IMR-90 (cell line): ENCODE results near the gene KLHL25. TPM values are rescaled to one million over a fixed set of nuclear protein-coding genes. Genes with fewer than 3 reads are reported as not detected.

Experiments
- ATAC-seq: fragments of 200-7000 bp; cut with Tn5 transposase; 2 replicates; pipeline ENCODE4 v1.9.1; 2020; ENCODE audit warnings: low read depth, mild to moderate bottlenecking, moderate library complexity
- BruUV-seq: library from RNA; stranded (reverse); fragments of 400-500 nt; replicated peaks from 2 replicates; lab custom pipeline; 2021; lab: Mats Ljungman, UMichigan
- CTCF ChIA-PET: fragments of 300-600 bp; formaldehyde crosslinking; extraction: SDS; loops from one replicate; lab custom pipeline; 2021; ENCODE audit warnings: antibody characterized with exemption; lab: Yijun Ruan, JAX
- POLR2A ChIA-PET: fragments of 300-600 bp; sonication (Branson Sonifier 250); formaldehyde crosslinking; loops from one replicate; lab custom pipeline; 2022; ENCODE audit warnings: antibody characterized with exemption; ENCODE audit not compliant: unreplicated experiment; lab: Charles Lee
- DNase-seq: peaks from one replicate; pipeline ENCODE4 v3.0.0; 2013
- H2AFZ ChIP-seq: replicated peaks from 2 replicates; pipeline ENCODE3; 2013; ENCODE audit warnings: low read length, mild to moderate bottlenecking; ENCODE audit not compliant: poor library complexity
- H2AK5ac ChIP-seq: 2 replicates; pipeline ENCODE4 v1.6.1; 2013; ENCODE audit warnings: low read depth, low read length, inconsistent platforms
- H2AK9ac ChIP-seq: replicated peaks from 2 replicates; pipeline ENCODE3; 2013; ENCODE audit warnings: mild to moderate bottlenecking, low read depth, low read length, moderate library complexity; ENCODE audit not compliant: poor library complexity
- H2BK120ac ChIP-seq: 2 replicates; pipeline ENCODE4 v1.6.1; 2013; ENCODE audit warnings: low read depth, low read length, inconsistent platforms
- H2BK15ac ChIP-seq: 3 replicates; pipeline ENCODE4 v1.6.1; 2013; ENCODE audit warnings: low read depth, low read length, inconsistent platforms
- H2BK20ac ChIP-seq: 2 replicates; pipeline ENCODE4 v1.6.1; 2013; ENCODE audit warnings: low read depth, mild to moderate bottlenecking, inconsistent platforms, low read length, moderate library complexity
- H2BK5ac ChIP-seq: 2 replicates; pipeline ENCODE4 v1.6.1; 2013; ENCODE audit warnings: mild to moderate bottlenecking, low read depth, low read length, inconsistent platforms; ENCODE audit not compliant: poor library complexity, severe bottlenecking
- H3K14ac ChIP-seq: replicated peaks from 2 replicates; pipeline ENCODE4 v1.6.1; 2013; ENCODE audit warnings: low read depth, low read length, inconsistent platforms
- H3K18ac ChIP-seq: 2 replicates; pipeline ENCODE4 v1.6.1; 2013; ENCODE audit warnings: low read depth, low read length, control low read depth
- H3K23ac ChIP-seq: 2 replicates; pipeline ENCODE4 v1.6.1; 2013; ENCODE audit warnings: low read depth, low read length, inconsistent platforms
- H3K27ac ChIP-seq: 2 replicates; pipeline ENCODE4 v1.5.1; 2013; ENCODE audit warnings: mild to moderate bottlenecking, control low read depth, low read length; ENCODE audit not compliant: insufficient read depth
- H3K27me3 ChIP-seq: 2 replicates; pipeline ENCODE4 v1.6.1; 2013; ENCODE audit warnings: low read length; ENCODE audit not compliant: control insufficient read depth, insufficient read depth
- H3K36me3 ChIP-seq: 2 replicates; pipeline ENCODE4 v1.6.1; 2013; ENCODE audit warnings: low read length, mixed read lengths; ENCODE audit not compliant: control insufficient read depth, insufficient read depth
- H3K4ac ChIP-seq: 2 replicates; pipeline ENCODE4 v1.6.1; 2013; ENCODE audit warnings: low read depth, low read length, inconsistent platforms
- H3K4me1 ChIP-seq: 2 replicates; pipeline ENCODE4 v1.6.1; 2013; ENCODE audit warnings: low read length, mixed read lengths; ENCODE audit not compliant: control insufficient read depth, insufficient read depth
- H3K4me2 ChIP-seq: 2 replicates; pipeline ENCODE4 v1.6.1; 2013; ENCODE audit warnings: low read depth, mild to moderate bottlenecking, control low read depth, low read length, moderate library complexity
- H3K4me3 ChIP-seq: 2 replicates; pipeline ENCODE4 v1.5.1; 2013; ENCODE audit warnings: low read depth, mild to moderate bottlenecking, control low read depth, low read length, moderate library complexity; ENCODE audit not compliant: insufficient read depth
- H3K56ac ChIP-seq: 2 replicates; pipeline ENCODE4 v1.6.1; 2013; ENCODE audit warnings: low read length, inconsistent platforms; ENCODE audit not compliant: insufficient read depth; ENCODE audit errors: extremely low read depth
- H3K79me1 ChIP-seq, 2 experiments: 2 replicates each; pipeline ENCODE4 v1.6.1; 2013; ENCODE audit warnings: low read length in 2 of 2, inconsistent platforms in 1 of 2, low read depth in 1 of 2
- H3K9ac ChIP-seq: 2 replicates; pipeline ENCODE4 v1.6.1; 2013; ENCODE audit warnings: low read depth, low read length, control low read depth
- H3K9me1 ChIP-seq: 2 replicates; pipeline ENCODE4 v1.6.1; 2013; ENCODE audit warnings: low read length, inconsistent platforms; ENCODE audit not compliant: insufficient read depth
- H3K9me3 ChIP-seq: 2 replicates; pipeline ENCODE4 v1.6.1; 2013; ENCODE audit warnings: low read length; ENCODE audit not compliant: control insufficient read depth, insufficient read depth
- H4K20me1 ChIP-seq: 2 replicates; pipeline ENCODE4 v1.6.1; 2013; ENCODE audit warnings: low read length, inconsistent platforms; ENCODE audit not compliant: insufficient read depth
- H4K5ac ChIP-seq: 2 replicates; pipeline ENCODE4 v1.6.1; 2013; ENCODE audit warnings: mild to moderate bottlenecking, low read depth, low read length, control low read depth
- H4K8ac ChIP-seq, 2 experiments: 2 replicates each; pipeline ENCODE4 v1.6.1; 2013; ENCODE audit warnings: low read depth in 2 of 2, low read length in 2 of 2, control low read depth in 1 of 2, inconsistent platforms in 1 of 2
- H4K91ac ChIP-seq: 2 replicates; pipeline ENCODE4 v1.6.1; 2013; ENCODE audit warnings: low read depth, low read length, inconsistent platforms; ENCODE audit not compliant: insufficient read depth
- BHLHE40 ChIP-seq: fragments of 150-350 bp; IDR thresholded peaks from 2 replicates; pipeline ENCODE4 v1.6.1; 2016; ENCODE audit warnings: mild to moderate bottlenecking, low read depth, low read length
- CEBPB ChIP-seq: IDR thresholded peaks from 2 replicates; pipeline ENCODE4 v1.6.1; 2012; ENCODE audit warnings: low read depth, low read length, improper control_type of control experiment
- CHD1 ChIP-seq: IDR thresholded peaks from 2 replicates; pipeline ENCODE4 v1.6.1; 2012; ENCODE audit warnings: low read depth, low read length, improper control_type of control experiment
- FOS ChIP-seq: fragments of 150-350 bp; IDR thresholded peaks from 2 replicates; pipeline ENCODE4 v1.6.1; 2016; ENCODE audit warnings: low read depth, low read length
- MAFK ChIP-seq: IDR thresholded peaks from 2 replicates; pipeline ENCODE4 v1.6.1; 2012; ENCODE audit warnings: low read depth, low read length, improper control_type of control experiment
- MAZ ChIP-seq: IDR thresholded peaks from 2 replicates; pipeline ENCODE4 v1.6.1; 2012; ENCODE audit warnings: low read depth, mild to moderate bottlenecking, low read length, improper control_type of control experiment, moderate library complexity, borderline replicate concordance
- MXI1 ChIP-seq: IDR thresholded peaks from 2 replicates; pipeline ENCODE4 v1.6.1; 2012; ENCODE audit warnings: low read depth, mild to moderate bottlenecking, low read length, moderate library complexity, borderline replicate concordance
- NFE2L2 ChIP-seq: fragments of 150-350 bp; IDR thresholded peaks from 2 replicates; pipeline ENCODE4 v1.6.1; 2016; ENCODE audit warnings: low read depth, mild to moderate bottlenecking, low read length
- POLR2A ChIP-seq: IDR thresholded peaks from 2 replicates; pipeline ENCODE4 v1.6.1; 2012; ENCODE audit warnings: mild to moderate bottlenecking, low read depth, low read length
- RAD21 ChIP-seq: IDR thresholded peaks from 2 replicates; pipeline ENCODE4 v1.6.1; 2012; ENCODE audit warnings: low read length, improper control_type of control experiment
- RCOR1 ChIP-seq: IDR thresholded peaks from 2 replicates; pipeline ENCODE4 v1.6.1; 2012; ENCODE audit warnings: mild to moderate bottlenecking, low read length, improper control_type of control experiment; ENCODE audit not compliant: insufficient replicate concordance
- RFX5 ChIP-seq: IDR thresholded peaks from 2 replicates; pipeline ENCODE4 v1.8.0; 2012; ENCODE audit warnings: low read depth, mild to moderate bottlenecking, low read length, moderate library complexity
- SMC3 ChIP-seq: fragments of 150-350 bp; IDR thresholded peaks from 2 replicates; pipeline ENCODE4 v1.6.1; 2016; ENCODE audit warnings: low read depth, mild to moderate bottlenecking, antibody characterized with exemption, low read length, moderate library complexity
- USF2 ChIP-seq: fragments of 150-350 bp; IDR thresholded peaks from 2 replicates; pipeline ENCODE4 v1.6.1; 2017; ENCODE audit warnings: mild to moderate bottlenecking, antibody characterized with exemption, low read length, low read depth
- WGBS, 2 experiments: methylation state at CpG; one replicate each; pipeline versions ENCODE4 v1.1.5 to v1.1.7; 2013; ENCODE audit warnings: missing lambda C conversion rate in 2 of 2; ENCODE audit not compliant: insufficient read length in 1 of 2; ENCODE audit errors: extremely low coverage in 2 of 2; 5-methylcytosine and 5-hydroxymethylcytosine counted together
- dilution Hi-C: fragments of 300-500 bp; cut with HindIII; formaldehyde crosslinking; loops from one replicate; pipeline ENCODE4 v1.14.3; 2018; ENCODE audit warnings: low sequenced_read_pairs; ENCODE audit not compliant: unreplicated experiment
- in situ Hi-C: fragments of 300-500 bp; cut with MboI; formaldehyde crosslinking; loops from 3 replicates; pipeline ENCODE4 v1.14.3; 2019; ENCODE audit warnings: low sequenced_read_pairs, inconsistent platforms, mixed read lengths
- intact Hi-C: fragments of 100-400 bp; cut with micrococcal nuclease; formaldehyde crosslinking; loops from 2 replicates; pipeline ENCODE4 v1.10.0; 2022
- polyA plus RNA-seq, 3 experiments: library from polyadenylated mRNA; depleted of rRNA; stranded (reverse); fragments of >200 nt; gene quantifications; 2 replicates each; pipeline ENCODE4 v1.2.3, GENCODE V29; 2012; ENCODE audit warnings: low replicate concordance in 1 of 3
- total RNA-seq: library from RNA; depleted of rRNA; stranded (reverse); fragments of >200 nt; gene quantifications from 2 replicates; pipeline ENCODE4 v1.2.3, GENCODE V29; 2012
- TF ChIP-seq, protein P1 (sequence below): conservative IDR thresholded peaks from 2 replicates; pipeline ENCODE4 v1.5.1; 2012; ENCODE audit warnings: mild to moderate bottlenecking, low read depth, low read length, improper control_type of control experiment
- TF ChIP-seq, protein P2 (sequence below): fragments of 150-350 bp; IDR thresholded peaks from 2 replicates; pipeline ENCODE4 v1.6.1; 2016; ENCODE audit warnings: low read depth, mild to moderate bottlenecking, low read length, moderate library complexity, borderline replicate concordance

The KLHL25 gene
- total and polyA plus RNA-seq, 2 of the 4 experiments (the other 2 are of a cell fraction), result 2.7 to 5.6 TPM

GRCh38 chr15:85755942-85756341 is 38.8 kb downstream of the KLHL25 start:
- POLR2A ChIA-PET, result no interaction called here
- no peak overlapping the region for H2AK5ac ChIP-seq
- no peak for TF ChIP-seq MXI1
- TF ChIP-seq RAD21, result no peak
- TF ChIP-seq MAFK, result no peak
- no peak for TF ChIP-seq CHD1
- TF ChIP-seq RFX5, result no peak
- TF ChIP-seq USF2, result no peak
- no peak for TF ChIP-seq CEBPB
- TF ChIP-seq RCOR1, result no peak
- no peak for TF ChIP-seq POLR2A
- TF ChIP-seq, protein P1, sequence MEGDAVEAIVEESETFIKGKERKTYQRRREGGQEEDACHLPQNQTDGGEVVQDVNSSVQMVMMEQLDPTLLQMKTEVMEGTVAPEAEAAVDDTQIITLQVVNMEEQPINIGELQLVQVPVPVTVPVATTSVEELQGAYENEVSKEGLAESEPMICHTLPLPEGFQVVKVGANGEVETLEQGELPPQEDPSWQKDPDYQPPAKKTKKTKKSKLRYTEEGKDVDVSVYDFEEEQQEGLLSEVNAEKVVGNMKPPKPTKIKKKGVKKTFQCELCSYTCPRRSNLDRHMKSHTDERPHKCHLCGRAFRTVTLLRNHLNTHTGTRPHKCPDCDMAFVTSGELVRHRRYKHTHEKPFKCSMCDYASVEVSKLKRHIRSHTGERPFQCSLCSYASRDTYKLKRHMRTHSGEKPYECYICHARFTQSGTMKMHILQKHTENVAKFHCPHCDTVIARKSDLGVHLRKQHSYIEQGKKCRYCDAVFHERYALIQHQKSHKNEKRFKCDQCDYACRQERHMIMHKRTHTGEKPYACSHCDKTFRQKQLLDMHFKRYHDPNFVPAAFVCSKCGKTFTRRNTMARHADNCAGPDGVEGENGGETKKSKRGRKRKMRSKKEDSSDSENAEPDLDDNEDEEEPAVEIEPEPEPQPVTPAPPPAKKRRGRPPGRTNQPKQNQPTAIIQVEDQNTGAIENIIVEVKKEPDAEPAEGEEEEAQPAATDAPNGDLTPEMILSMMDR, result no peak
- TF ChIP-seq, protein P2, sequence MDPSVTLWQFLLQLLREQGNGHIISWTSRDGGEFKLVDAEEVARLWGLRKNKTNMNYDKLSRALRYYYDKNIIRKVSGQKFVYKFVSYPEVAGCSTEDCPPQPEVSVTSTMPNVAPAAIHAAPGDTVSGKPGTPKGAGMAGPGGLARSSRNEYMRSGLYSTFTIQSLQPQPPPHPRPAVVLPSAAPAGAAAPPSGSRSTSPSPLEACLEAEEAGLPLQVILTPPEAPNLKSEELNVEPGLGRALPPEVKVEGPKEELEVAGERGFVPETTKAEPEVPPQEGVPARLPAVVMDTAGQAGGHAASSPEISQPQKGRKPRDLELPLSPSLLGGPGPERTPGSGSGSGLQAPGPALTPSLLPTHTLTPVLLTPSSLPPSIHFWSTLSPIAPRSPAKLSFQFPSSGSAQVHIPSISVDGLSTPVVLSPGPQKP, result no peak
- TF ChIP-seq MAZ, result no peak
- no peak for TF ChIP-seq SMC3
- TF ChIP-seq FOS, result no peak
- no peak for TF ChIP-seq NFE2L2
- TF ChIP-seq BHLHE40, result no peak
- H3K9me3 ChIP-seq, result no peaks in the 10 kb centered on the region
- H3K4me2 ChIP-seq, result no peak overlapping the region
- H2BK20ac ChIP-seq, result no peak overlapping the region
- in situ Hi-C loops (no loop called here), dilution Hi-C loops (no loop called here), intact Hi-C loops (no loop called here)
- no peak overlapping the region for H2BK5ac ChIP-seq
- H2AK9ac ChIP-seq, result no peak overlapping the region
- no peaks in the 10 kb centered on the region for H3K79me1 ChIP-seq
- DNase-seq (no peak), ATAC-seq (no peak)
- no peak overlapping the region for H3K4ac ChIP-seq
- CTCF ChIA-PET, result no interaction called here
- H3K18ac ChIP-seq, result no peak overlapping the region
- no peak overlapping the region for H4K91ac ChIP-seq
- no peak overlapping the region for H2BK120ac ChIP-seq
- H3K23ac ChIP-seq, result no peak overlapping the region
- no peak overlapping the region for H4K8ac ChIP-seq
- no peak overlapping the region for H3K27ac ChIP-seq
- H2BK15ac ChIP-seq, result no peak overlapping the region
- no peak overlapping the region for H3K14ac ChIP-seq
- H4K20me1 ChIP-seq, result no peaks in the 10 kb centered on the region
- peaks cover 7% of the 10 kb centered on the region; the same call in 1 of the 2 replicates for H3K36me3 ChIP-seq
- WGBS, 2 experiments, result no CpG with 5 or more reads among the region's 4 CpGs
- no peaks in the 10 kb centered on the region for H3K9me1 ChIP-seq
- no TSS peak for BruUV-seq
- no peak overlapping the region for H3K4me3 ChIP-seq
- H3K56ac ChIP-seq, result no peak overlapping the region
- H3K27me3 ChIP-seq, result no peaks in the 10 kb centered on the region
- no peak overlapping the region for H4K5ac ChIP-seq
- no peak overlapping the region for H3K9ac ChIP-seq
- H3K4me1 ChIP-seq, result no peaks in the 10 kb centered on the region
- H2AFZ ChIP-seq, result no peak overlapping the region
